GM19043 (cell line): ENCODE measurements around the gene CDCP1.
"Not testable (repeated sequence)": the region's sequence is repeated elsewhere in the genome, so short reads cannot be mapped to it uniquely, and the experiment has no call there.

Source experiments
- ATAC-seq: cut with Tn5 transposase; IDR thresholded peaks from one replicate; pipeline ENCODE4 v1.9.1; 2021; ENCODE audit warnings: low read depth; ENCODE audit not compliant: unreplicated experiment

CDCP1 gene

DNA sequence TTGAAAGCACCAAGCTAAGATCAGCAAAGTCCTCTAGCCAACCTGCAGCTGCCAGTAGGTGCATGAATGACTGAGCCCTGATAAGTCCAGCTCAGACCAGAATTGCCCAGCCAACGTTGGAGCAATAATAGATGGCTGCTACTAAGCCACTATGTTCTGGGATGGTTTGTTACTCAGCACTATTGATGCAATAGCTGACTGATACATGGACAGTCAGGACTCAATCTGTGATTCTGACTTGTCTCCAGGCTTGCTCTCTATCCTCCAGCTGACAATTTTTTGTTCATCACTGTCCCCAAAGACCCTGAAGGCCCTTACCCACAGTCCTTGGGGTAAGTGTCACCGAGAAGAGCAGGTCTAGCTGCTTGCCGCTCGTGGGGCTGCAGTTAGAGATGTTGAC, 55.3 kb downstream of the CDCP1 start:
- ATAC-seq, result no peak

DNA sequence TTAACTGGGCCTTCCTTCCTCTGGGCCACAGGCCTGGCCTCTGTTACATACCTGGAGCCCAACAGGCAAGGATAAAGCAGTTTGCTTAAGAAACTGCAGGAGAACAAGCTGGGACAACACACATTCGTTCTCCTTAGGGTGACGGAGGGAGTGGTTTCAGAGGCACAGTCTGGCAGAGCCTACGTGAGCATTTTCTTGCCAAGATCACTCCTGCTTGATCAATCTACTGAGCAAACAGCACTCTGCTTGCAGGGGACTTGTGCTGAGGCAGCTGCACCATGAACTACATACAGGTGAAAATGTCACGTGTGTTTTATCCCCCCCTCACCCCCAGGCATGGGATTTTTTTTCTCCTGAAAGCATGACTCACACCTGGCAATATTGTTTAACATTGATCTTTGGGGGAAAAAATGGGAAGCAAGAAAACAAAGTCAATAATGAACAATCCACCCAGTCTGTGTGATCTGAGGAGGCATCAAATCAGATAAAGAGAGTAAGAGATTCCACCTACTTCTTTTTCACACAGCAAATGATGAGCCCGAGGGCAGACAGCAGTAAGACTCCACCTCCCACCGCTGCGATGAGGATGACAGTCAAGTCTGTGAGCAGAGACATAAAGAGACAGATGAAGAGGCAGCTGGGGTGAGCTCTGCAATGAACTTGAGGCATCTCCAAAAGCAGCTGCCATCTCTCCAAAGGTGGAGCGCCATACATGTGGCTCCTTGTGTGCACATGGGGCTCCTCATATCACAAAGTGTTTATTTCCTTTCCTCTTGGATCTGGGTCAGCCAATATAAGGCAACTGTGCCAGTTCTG, 57.4 kb downstream of the CDCP1 start:
- no peak for ATAC-seq

DNA sequence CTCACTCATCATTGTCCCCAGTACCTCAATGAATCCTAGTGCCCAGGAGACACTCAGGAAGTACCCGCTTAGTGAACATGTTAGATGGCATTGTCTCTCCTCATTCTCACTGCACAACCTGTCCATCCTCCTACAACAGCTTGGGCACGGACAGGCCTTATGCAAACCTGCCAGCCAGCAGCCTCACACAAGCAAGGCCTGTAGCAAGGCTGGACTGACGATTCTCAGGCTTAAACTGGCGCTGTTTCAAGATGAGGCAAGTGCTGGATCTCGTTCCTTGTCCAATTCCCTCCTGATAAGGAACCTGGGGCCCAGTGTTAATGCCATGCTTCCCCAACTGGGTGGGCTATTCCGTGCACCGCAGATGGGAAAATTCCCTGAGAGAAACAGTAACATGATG, 59.0 kb downstream of the CDCP1 start:
- no peak for ATAC-seq

DNA sequence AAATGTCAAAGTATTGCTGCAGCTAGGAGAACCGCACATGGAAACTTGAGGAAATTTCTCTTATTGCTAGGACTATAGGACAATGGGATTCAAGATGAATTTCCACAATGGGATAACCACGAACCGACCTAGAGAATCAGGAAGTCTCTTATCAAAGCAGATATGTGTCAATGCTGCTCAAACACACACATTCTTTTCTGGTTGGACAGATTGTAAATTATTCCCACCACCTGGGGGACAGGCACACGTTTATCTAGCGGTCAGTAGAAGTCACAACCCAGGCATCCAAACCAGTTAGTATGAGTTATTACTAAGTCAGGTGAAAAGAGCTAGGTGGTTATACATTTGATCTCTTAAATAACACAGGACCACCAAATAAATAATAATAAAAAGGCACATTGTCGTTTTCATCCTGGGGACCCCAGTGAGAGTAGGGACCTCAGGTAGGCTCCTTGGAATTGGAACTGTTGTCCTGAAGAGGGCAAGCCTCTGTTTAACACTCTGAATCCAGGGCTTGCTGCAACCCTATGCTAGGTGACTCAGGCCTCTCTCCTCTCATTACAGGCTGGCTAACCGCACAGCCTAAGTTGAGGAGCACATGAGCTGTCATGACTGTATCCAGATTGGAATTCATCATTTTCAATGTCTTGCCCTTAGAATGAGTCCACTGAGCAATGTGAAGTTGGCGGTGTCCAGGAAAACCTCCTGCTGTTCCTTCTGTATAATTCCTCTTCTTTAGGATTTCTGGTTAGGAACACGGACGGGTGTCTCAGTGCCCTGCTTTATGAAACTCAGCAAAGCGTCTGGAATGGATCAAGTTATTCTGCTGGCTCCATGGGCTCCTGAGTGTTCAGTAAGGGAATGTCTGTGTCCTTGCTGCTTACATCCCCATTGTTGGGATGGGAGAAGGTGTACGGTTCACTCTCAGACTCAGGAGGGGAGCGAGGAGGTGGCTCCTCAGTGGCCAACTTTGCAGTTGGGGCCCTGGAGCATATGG, 61.1 kb downstream of the CDCP1 start:
- ATAC-seq, result no peak

DNA sequence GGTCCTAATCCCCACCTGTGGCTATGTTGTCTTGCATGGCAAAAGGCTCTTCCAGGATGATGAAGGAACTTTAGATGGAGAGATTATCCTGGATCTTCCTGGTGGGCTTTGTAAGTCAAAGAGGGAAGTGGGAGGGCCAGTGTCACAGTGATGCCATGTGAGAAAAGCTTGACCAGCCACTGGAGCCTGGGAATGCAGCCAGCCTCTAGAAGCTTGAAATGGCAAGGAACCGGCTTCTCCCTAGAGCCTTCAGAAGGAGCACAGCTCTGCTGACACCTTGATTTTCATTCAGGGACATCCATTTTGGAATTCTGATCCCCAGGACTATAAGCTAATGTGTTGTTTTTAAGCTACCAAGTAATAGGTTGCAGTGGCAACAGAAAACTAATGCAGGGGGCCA, 61.8 kb downstream of the CDCP1 start:
- ATAC-seq, result no peak

DNA sequence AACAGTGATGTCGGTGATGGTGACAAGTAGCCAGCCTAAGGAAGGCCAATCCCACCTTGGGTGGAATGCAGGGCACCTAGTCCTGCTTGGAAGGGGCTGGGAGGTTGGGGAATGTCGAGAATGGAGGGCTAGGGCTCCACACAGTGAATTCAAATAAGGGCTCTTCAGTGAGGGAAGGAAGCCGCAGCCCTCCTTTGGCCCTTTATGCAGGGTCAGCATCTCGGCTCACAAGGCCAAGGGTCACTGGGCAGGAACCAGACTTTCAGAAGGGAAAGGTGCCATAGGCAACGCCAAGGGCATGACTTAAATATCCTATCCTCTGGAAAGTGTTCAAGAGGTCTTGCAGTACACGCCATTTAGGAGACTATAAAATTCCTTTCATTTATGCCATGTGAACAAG, 63.2 kb downstream of the CDCP1 start:
- ATAC-seq, result no peak

DNA sequence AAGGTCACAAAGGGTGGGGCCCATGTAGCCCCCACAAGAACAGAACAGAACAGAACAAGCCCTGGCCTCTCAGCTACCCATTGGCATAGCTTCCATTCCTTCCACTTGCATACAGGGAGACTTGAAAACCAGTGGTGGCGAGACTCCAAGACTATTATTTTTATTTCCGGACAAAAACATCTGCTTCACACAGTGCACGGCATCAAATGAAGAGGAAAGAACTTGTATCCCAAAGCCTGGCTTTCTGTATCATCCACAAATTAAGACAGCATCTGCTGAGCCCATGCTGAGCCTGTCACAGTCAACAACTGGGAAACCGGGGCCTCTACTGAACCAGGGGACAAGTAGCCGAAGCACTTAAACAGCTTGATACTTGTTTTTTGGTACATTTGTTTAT, 64.0 kb downstream of the CDCP1 start:
- no peak for ATAC-seq

DNA sequence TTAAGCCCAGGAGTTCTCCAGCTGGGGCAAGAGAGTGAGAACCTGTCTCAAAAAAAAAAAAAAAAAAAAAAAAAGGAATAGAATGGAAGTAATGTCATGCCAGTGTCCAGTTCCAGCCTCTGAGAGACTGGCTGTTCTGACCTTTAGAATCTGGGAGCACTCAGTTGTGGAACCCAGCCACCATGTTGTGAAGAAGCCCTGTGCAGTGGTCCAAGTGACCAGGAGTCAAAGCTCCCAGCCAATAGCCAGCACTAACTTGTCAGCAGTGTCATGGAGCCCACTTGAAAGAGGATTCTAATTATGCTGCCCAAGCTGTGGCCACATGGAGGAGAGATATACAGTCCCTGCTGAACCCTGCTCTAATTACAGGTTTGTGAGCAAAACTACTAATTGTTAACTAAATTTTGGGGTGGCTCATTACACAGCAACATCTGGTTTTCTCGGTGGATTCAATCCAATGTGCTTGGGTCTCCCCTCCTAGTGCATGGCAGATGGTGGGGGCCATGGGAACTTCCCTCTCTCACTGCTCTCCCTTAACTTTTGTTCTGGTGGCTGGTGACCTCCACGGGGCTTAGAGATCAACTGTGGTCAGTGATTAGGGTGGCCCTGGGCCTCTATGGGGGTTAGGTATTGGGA, 64.6 kb downstream of the CDCP1 start:
- ATAC-seq, result no peak

DNA sequence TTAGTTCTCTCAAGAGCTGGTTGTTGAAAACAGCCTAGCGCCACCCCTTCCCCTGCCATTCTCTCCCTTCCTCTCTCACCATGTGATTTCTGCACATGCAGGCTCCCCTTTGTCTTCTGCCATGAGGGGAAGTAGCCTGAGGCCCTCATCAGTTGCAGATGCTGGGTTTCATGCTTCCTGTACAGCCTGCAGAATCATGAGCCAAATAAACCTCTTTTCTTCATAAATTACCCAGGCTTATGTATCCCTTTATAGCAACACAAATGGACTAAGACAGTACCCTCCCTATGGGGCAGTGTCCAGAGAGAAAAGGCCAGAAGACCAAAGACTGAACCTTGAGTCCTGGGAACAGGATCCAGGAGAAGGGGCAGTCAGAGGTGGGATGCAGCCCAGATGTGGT, 65.4 kb downstream of the CDCP1 start:
- no peak for ATAC-seq

DNA sequence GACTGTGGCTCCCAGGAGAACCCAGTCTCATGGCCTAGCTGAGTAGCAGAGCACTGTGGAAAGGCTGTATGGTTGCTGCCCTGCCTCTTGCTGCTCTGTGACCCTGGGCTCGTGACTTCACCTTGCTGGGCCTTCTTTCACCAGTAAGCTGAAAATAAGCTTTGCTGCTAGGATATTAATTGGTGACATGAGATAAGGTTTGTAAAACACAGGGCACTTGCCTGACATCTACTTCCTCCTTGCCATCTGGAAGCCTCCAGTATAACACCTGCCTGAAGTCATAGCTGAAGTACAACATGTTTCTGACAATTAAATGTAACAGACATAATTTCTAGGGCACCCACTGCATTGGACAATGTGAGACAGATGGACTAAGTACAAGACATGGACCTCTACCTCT, 66.5 kb downstream of the CDCP1 start:
- ATAC-seq, result no peak

DNA sequence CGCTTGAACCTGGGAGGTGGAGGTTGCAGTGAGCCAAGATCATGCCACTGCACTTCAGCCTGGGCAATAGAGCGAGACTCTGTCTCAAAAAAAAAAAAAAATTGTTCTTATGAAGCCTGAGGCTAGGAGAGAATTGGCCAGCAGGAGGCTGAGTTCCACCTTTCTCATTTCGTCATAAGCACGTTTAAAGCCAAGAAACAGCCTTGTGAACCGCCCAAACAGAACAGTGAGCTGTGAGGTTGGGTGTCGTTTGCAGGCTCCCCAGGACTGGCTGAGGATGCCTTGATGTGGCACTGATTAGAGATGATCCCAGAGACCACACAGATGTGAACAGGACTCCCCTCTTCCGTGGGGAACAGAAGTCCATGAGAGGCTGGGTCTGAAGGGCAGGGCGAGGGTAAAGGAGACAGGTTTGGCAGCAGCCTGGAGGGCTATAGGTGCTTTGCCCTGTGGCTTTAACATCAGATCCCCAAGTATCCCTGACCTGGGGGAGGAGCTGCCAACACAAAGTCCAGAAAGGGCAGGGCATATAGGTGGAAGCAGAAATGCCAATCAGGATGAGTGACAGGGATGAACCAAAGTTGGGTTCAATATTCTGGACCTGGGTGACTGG, 67.2 kb downstream of the CDCP1 start:
- ATAC-seq, result no peak

DNA sequence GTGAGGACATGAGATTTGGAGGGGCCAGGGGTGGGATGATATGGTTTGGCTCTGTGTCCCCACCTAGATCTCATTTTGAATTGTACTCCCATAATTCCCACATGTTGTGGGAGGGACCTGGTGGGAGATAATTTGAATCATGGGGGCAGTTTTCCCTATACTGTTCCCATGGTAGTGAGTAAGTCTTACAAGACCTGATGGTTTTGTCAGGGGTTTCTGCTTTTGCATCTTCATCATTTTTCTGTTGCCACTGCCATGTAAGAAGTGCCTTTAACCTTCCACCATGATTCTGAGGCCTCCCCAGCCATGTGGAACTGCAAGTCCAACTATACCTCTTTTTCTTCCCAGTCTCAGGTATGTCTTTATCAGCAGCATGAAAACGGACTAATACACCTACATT, 67.9 kb downstream of the CDCP1 start:
- ATAC-seq, result not testable (repeated sequence)

DNA sequence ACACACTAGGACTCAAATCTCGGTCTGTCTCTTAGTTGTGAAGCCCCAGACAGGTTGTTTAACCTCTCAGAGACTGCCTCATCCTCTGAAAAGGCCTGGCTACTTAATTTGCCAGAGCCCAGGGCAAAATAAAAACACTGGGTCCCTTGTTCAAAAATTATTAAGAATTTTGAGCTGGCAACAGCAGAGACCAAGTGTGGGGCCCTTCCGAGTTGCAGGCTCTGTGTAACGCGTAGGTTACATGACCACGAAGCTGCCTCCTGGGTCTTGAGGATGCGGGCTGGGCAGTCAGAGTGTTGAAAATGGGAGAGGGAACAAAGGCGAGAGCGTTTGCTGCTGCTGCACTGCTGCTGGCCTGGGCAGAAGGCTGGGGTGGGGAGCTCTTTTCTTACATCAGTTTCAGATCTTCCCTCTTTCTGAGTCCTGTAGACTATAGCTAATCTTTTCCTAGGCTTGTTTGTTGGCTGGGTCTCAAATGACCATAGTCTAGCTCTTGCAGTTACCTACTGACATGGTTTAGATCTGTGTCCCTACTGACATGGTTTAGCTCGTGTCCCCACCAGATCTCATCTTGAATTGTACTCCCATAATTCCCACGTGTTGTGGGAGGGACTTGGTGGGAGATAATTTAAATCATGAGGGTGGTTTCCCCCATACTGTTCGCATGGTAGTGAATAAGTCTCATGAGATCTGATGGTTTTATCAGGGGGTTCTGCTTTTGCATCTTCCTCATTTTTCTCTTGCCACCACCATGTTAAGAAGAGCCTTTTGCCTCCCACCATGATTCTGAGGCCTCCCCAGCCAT, 70.2 kb downstream of the CDCP1 start:
- ATAC-seq, result no peak

DNA sequence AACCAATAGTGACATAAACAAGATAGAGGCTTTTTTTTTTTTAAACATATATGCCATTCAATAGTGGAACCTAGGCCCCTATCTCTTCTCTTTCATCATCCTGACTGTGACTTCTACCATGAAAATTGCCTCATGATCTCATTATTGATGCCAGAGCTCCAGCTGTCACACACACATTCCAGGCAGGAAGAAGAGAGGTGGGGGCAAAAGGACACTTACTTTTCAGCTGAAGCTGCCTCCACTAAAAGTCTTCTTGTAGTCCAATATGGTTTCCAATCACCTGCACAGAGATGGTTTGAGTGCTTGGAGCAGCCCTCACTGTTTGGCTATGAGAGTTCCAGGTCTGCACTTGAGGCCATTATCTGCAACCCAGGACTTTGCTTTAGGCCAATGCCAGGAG, 75.1 kb downstream of the CDCP1 start:
- no peak for ATAC-seq

DNA sequence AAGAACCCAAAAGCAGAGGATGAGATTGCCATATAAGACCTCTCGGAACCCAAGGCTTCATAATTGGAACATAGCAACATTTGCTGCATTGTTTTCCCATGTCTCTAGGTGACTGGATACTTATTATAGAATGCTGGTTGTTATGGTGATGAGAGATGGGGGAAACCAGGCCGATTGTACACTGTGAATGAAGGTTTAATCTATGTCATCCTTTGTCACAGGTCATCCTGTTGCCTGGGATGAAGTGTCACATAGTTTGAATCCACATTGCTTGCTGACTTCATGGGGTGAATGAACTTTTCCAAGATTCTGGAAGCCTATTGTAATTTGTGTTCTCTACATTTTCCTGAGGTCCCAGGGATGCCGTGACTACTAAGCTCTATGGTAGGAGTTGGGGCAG, 78.2 kb downstream of the CDCP1 start:
- no peak for ATAC-seq

DNA sequence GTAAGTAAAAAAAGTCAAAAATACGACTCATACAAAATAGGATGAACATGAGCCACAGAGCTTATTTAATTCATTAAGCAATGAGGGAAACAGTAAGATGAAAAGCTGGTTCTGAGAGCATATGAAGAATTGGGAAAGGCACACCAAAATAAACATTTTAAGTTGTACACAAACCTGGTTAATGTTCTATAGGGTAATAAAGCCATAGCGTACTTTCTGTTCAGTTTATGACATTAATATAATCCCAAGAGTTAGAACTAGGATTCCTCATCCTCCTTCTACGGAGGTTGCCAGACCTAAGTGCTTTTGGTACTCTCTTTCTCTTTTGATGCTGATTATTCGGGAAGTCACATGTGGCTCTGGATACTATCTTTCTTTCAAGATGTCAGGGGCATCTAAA, 78.7 kb downstream of the CDCP1 start:
- no peak for ATAC-seq

DNA sequence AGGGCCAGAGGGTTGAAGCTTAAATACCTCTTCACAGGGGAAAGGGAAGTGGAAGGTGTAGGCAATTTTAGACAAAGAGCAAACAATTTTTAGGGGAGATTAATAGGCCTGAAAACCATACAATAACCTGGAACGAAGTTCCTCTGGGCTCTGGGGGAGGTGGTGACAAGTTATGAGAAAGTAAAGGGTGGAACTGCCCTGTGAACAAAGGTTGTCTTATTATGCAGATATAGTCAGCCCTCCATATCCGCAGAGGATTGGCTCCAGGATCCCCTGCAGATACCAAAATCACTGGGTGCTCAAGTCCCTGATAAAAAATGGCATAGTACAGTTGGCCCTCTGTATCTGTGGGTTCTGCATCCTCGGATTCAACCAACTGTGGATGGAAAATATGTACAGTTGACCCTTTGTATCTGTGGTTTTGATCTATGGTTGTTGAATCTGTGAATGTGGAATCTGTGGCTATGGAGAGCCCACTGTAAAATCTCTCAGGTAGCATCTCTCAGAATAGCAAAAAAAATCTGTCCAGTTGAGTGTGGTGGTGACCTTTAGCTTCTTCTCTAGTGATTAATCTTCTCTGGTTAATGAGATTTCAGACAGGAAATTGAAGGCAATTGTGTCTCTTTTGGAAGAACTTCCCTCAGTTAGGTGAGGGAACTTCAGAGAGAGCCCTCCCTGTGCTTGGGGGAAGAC, 79.9 kb downstream of the CDCP1 start:
- no peak for ATAC-seq

DNA sequence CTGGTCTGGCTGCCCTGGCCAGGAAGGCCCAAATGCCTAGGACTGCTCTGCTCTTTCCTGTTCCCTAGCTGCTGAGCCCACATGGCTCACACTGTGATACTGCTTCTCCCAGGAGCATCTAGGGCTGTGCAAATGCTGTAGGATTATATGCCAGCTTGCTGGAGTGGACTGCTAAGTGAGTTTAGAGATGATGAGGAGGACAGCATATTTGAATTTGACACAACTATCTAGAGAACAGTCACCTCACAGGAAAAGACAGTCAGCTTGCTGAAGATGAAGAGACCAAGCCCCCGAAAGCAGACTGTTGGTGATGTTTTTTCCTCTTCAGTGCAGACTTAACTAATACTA, 80.8 kb downstream of the CDCP1 start:
- ATAC-seq, result no peak

DNA sequence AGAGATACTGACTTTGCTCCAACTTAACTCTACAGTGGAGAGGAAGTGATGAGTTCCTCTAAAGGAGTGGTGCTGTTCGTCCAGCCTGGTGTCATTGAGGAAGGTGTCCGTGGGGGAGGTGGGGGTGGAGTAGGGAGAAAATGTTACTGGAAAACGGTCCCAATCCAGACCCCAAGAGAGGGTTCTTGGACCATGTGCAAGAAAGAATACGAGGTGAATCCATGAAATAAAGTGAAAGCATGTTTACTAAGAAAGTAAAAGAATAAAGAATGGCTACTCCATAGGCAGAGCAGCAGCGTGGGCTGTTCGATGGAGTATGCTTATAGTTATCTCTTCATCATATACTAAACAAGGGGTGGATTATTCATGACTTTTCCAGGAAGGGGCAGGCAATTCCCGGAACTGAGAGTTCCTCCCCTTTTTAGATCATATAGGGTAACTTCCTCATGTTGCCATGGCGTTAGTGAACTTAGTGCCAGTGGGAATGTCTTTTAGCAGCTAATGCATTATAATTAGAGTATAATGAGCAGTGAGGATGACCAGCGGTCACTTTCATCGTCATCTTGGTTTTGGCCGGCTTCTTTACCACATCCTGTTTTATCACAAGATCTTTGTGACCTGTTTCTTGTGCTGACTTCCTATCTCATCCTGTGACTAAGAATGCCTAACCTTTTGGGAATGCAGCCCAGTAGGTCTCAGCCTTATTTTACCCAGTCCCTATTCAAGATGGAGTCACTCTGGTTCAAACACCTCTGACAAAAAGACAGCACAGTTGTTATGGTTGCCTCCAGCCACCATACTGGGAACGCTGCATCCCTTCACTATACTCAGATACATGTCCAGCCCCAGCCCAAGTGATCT, 81.4 kb downstream of the CDCP1 start:
- ATAC-seq, result no peak
